BJ (cell line): ENCODE measurements around the gene TLCD3B. TPM values are rescaled to one million over a fixed set of nuclear protein-coding genes. Genes with fewer than 3 reads are reported as not detected.

Experiments
- CTCF ChIA-PET: fragments of 350-600 bp; formaldehyde crosslinking; extraction: SDS; loops from one replicate; lab custom pipeline; 2021; ENCODE audit warnings: antibody characterized with exemption, inconsistent platforms; lab: Yijun Ruan, JAX
- POLR2A ChIA-PET: fragments of 300-600 bp; sonication (Branson Sonifier 250); formaldehyde crosslinking; extraction: SDS; loops from one replicate; lab custom pipeline; 2021; ENCODE audit warnings: antibody characterized with exemption; lab: Charles Lee
- DNase-seq: peaks from one replicate; pipeline ENCODE4 v3.0.0-alpha.2; 2011; ENCODE audit warnings: low read depth
- H3K27me3 ChIP-seq: 2 replicates; pipeline ENCODE4 v1.6.0; 2011; ENCODE audit warnings: low read length; ENCODE audit not compliant: control insufficient read depth, insufficient read depth
- H3K36me3 ChIP-seq: 2 replicates; pipeline ENCODE4 v1.5.1; 2011; ENCODE audit warnings: low read length; ENCODE audit not compliant: control insufficient read depth, insufficient read depth
- H3K4me3 ChIP-seq: 2 replicates; pipeline ENCODE4 v1.5.1; 2011; ENCODE audit warnings: low read depth, mild to moderate bottlenecking, control low read depth, low read length
- polyA plus RNA-seq: library from polyadenylated mRNA; depleted of rRNA; stranded (reverse); fragments of >200 nt; gene quantifications from 2 replicates; pipeline ENCODE4 v1.2.3, GENCODE V29; 2011
- TF ChIP-seq, protein P1 (sequence below): IDR thresholded peaks from 2 replicates; pipeline ENCODE4 v1.5.1; 2011; ENCODE audit warnings: low read depth, mild to moderate bottlenecking, control low read depth, inconsistent platforms, low read length, moderate library complexity; ENCODE audit not compliant: insufficient read depth

TLCD3B gene
- polyA plus RNA-seq, 1 experiment: 0.13 TPM

DNA sequence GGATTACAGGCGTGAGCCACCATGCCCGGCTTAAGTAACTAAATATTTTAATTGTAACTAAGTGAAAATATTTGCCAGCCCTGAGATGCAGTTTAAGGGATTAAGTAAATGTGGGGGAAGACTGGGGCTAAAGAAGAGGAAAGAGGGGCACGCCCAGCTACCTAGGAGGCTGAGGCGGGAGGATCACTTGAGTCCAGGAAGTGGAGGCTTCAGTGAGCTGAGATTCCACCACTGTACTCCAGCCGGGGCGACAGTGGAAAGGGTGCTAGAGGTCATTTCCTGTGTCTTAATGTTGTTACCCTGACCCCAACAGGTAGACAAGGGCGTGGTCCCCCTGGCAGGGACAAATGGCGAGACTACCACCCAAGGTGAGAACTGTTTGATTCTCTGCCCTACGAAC is 37.3 kb upstream of the TLCD3B start:
- CTCF ChIA-PET: interaction anchor here (2.9 kb wide), 1 partner anchor 23 kb away, joined by 14 read pairs; the partner anchor contains the start of gene TBX6
- Histone ChIP-seq H3K36me3 (peaks cover 42% of the 10 kb centered on the region), H3K27me3 (no peaks in the 10 kb centered on the region), H3K4me3 (peak overlapping the region; percentile 24; the same call in 1 of the 2 replicates)
- DNase-seq: no peak
- POLR2A ChIA-PET: no interaction called here
- TF ChIP-seq, protein P1, sequence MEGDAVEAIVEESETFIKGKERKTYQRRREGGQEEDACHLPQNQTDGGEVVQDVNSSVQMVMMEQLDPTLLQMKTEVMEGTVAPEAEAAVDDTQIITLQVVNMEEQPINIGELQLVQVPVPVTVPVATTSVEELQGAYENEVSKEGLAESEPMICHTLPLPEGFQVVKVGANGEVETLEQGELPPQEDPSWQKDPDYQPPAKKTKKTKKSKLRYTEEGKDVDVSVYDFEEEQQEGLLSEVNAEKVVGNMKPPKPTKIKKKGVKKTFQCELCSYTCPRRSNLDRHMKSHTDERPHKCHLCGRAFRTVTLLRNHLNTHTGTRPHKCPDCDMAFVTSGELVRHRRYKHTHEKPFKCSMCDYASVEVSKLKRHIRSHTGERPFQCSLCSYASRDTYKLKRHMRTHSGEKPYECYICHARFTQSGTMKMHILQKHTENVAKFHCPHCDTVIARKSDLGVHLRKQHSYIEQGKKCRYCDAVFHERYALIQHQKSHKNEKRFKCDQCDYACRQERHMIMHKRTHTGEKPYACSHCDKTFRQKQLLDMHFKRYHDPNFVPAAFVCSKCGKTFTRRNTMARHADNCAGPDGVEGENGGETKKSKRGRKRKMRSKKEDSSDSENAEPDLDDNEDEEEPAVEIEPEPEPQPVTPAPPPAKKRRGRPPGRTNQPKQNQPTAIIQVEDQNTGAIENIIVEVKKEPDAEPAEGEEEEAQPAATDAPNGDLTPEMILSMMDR: no peak

DNA sequence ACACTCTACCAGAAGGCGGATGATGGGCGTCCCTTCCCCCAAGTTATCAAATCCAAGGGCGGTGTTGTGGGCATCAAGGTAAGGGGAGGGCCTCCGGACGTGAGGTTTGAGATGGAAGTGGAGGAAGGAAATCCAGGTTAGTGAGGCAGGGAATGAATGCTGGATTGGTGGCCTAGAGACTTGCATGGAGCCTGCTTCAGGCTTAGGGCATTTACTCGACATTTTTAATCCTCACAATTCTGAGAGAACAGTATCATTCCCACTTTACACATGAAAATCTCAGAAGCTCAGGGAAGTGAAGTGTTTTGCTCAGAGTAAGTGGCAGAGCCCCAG is 36.5 kb upstream of the TLCD3B start:
- TF ChIP-seq, protein P1: no peak
- POLR2A ChIA-PET: no interaction called here
- DNase-seq: no peak
- CTCF ChIA-PET: interaction anchor here (1.2 kb wide), 1 partner anchor 9 kb away, joined by 3 read pairs; no protein-coding TSS in a partner anchor
- Histone ChIP-seq H3K4me3 (peak overlapping the region; percentile 99), H3K27me3 (no peaks in the 10 kb centered on the region), H3K36me3 (peaks cover 42% of the 10 kb centered on the region)

DNA sequence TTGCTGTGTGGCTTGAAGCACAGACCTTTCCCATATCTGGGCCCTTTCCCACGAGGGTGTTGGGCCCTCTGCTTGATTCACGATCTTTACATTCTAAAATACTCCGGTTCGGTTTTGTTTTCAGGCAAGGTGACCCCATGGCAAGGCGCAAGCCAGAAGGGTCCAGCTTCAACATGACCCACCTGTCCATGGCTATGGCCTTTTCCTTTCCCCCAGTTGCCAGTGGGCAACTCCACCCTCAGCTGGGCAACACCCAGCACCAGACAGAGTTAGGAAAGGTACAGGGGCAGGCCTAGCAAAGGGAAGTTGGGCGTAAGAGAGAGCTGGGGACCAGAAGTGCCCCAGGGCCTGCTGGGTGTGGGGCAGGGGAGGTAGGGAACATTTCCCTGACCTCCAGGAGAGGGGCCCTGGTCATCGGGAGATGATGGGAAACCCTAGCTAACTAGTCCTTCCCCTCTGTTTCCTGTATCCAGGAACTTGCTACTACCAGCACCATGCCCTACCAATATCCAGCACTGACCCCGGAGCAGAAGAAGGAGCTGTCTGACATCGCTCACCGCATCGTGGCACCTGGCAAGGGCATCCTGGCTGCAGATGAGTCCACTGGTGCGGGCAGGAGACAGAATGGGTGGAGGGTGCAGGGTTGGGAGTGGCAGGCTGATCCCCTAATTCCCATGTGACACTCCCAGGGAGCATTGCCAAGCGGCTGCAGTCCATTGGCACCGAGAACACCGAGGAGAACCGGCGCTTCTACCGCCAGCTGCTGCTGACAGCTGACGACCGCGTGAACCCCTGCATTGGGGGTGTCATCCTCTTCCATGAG is 35.9 kb upstream of the TLCD3B start:
- no peaks in the 10 kb centered on the region for H3K27me3 ChIP-seq
- no peak for DNase-seq
- ChIA-PET POLR2A (interaction anchor here (0.7 kb wide), 1 partner anchor 10 kb away, joined by 3 read pairs; no protein-coding TSS in a partner anchor), CTCF (interaction anchor here (1.0 to 2.0 kb wide), 5 partner anchors 10 to 46 kb away, joined by 3 to 10 read pairs (median 4); partner anchors contain the start of gene TBX6)
- TF ChIP-seq, protein P1: no peak
- H3K4me3 ChIP-seq: peak overlapping the region; percentile 99
- peaks cover 40% of the 10 kb centered on the region for H3K36me3 ChIP-seq

DNA sequence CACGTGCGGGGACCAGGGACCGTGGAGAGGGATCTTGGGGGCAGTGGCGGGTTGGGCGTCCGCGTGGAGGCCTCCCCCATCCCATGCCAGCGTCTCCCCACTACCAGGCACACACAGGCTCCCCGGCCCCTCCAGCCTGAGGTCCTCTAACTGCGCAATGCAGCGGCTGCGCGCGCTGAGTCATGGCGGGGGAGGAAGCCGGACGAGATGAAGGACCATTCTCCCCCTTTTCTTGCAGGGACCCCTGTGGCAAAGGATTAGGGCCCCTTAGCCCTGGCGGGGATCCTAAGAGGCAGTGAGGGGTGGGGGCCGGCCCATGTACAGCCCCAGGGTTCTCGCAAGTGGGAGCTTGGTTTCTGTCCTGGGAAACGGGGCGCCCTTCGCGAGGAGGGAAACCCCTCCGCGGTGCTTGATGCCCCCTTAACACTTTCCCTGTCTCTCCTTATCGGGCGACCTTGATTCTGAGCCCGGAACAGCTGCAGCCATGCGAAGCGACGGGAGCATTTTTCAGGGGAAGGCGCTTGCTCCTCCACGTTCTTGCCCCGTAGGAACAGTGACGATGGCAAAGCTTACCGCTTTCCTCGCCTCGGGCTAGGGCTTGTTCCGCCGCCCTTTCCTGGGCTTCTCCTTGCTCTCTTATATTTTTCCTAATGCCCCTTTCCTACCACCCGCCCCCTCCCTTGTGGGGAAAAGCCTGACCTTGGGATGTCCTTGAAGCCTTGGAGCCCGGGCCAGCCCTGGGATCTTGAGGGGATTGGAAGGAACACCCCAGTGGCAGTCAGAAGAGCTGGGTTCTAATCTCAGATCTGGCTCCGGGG is 35.1 kb upstream of the TLCD3B start:
- DNase-seq: no peak
- ChIA-PET POLR2A (interaction anchor here (0.6 to 1.3 kb wide), 7 partner anchors 9 to 249 kb away, joined by 3 to 33 read pairs (median 4); partner anchors contain the start of gene TBX6), CTCF (interaction anchor here (1.0 to 2.0 kb wide), 6 partner anchors 9 to 254 kb away, joined by 3 to 10 read pairs (median 4); partner anchors contain the start of genes PRRT2 and TBX6)
- H3K36me3 ChIP-seq: peaks cover 35% of the 10 kb centered on the region
- TF ChIP-seq, protein P1: no peak
- peak overlapping the region; percentile 99 for H3K4me3 ChIP-seq
- H3K27me3 ChIP-seq: no peaks in the 10 kb centered on the region
